ENCODE measurements around the gene ZNF423.

DNA sequence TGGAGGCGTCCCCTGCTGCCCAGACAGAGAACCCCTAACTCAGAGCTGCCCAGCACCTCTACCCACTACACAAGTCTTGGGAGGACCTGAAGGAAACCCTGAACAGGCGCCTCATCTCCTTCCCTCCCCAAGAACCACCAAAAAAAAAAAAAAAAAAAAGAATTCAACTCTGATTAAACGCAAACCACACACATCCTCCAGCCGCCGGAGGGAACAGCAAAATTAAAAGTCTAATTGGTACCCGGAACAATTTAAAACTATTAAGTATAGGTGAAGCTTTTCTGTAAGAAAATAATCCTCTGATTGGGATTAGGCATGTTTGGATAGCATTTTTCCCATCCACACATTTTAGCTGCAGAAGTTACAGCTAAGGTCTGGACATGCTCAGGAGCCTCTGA, 202.7 kb downstream of the ZNF423 start:
- TF ChIP-seq, protein P1, sequence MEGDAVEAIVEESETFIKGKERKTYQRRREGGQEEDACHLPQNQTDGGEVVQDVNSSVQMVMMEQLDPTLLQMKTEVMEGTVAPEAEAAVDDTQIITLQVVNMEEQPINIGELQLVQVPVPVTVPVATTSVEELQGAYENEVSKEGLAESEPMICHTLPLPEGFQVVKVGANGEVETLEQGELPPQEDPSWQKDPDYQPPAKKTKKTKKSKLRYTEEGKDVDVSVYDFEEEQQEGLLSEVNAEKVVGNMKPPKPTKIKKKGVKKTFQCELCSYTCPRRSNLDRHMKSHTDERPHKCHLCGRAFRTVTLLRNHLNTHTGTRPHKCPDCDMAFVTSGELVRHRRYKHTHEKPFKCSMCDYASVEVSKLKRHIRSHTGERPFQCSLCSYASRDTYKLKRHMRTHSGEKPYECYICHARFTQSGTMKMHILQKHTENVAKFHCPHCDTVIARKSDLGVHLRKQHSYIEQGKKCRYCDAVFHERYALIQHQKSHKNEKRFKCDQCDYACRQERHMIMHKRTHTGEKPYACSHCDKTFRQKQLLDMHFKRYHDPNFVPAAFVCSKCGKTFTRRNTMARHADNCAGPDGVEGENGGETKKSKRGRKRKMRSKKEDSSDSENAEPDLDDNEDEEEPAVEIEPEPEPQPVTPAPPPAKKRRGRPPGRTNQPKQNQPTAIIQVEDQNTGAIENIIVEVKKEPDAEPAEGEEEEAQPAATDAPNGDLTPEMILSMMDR (IDR thresholded peaks at IDR 0.05; ENCODE audit: borderline replicate concordance, extremely low read depth, low read length, poor library complexity, severe bottlenecking), result no peak
- no peak for TF ChIP-seq EZH2 (IDR thresholded peaks at IDR 0.05; ENCODE audit: borderline replicate concordance, low read depth, low read length, severe bottlenecking)
